Bronchial epithelial cell (primary cell): ENCODE results near the gene ATP1B3. TPM values are rescaled to one million over a fixed set of nuclear protein-coding genes. Genes with fewer than 3 reads are reported as not detected.

Source experiments
- DNase-seq: peaks from one replicate; pipeline ENCODE4 v3.0.0-alpha.2; 2010; ENCODE audit warnings: low read depth
- FAIRE-seq: peaks from 2 replicates; lab custom pipeline; 2011; peaks lifted over from hg19 to GRCh38; lab: Jason Lieb, UNC
- H3K27me3 ChIP-seq: 2 replicates; pipeline ENCODE4 v1.5.1; 2011; ENCODE audit warnings: low read length; ENCODE audit not compliant: control insufficient read depth, insufficient read depth
- H3K36me3 ChIP-seq: 2 replicates; pipeline ENCODE4 v1.5.1; 2011; ENCODE audit warnings: low read length; ENCODE audit not compliant: control insufficient read depth, insufficient read depth
- H3K4me3 ChIP-seq: 2 replicates; pipeline ENCODE4 v1.5.1; 2011; ENCODE audit warnings: mild to moderate bottlenecking, low read depth, low read length, control low read depth
- total RNA-seq: library from RNA; depleted of rRNA; stranded (reverse); fragments of >200 nt; gene quantifications from 2 replicates; pipeline ENCODE4 v1.2.1, GENCODE V29; 2014
- TF ChIP-seq, protein P1 (sequence below): IDR thresholded peaks from 2 replicates; pipeline ENCODE4 v1.5.1; 2011; ENCODE audit warnings: mild to moderate bottlenecking, moderate library complexity, low read length, control low read depth, inconsistent platforms; ENCODE audit not compliant: insufficient read depth, severe bottlenecking

The ATP1B3 gene
- total RNA-seq, 1 donor from 2014 or later, result 89.5 TPM

DNA sequence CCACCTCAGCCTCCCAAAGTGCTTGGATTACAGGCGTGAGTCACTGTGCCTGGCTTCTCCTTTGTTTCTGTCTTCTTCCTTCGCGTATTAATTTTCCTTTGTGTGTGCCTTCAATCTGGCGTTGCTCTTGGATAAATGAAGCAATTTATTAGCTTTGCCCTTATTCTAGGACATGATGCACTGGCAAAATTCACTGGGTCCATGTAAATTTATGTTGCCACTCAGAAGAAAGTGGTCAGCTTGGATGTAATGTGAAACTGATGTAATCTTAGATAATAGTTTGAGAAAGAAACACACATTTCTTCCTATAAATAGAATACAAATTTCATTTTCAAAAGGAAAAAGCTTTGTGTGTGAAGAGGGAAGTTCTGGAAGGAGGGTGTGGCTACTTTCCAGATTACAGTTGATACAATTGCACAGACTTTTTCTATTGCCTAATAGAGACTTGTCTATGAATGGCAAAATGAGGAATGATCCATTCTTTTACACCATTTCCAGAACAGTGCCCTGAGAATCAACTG is 23.3 kb upstream of the ATP1B3 start:
- TF ChIP-seq, protein P1, sequence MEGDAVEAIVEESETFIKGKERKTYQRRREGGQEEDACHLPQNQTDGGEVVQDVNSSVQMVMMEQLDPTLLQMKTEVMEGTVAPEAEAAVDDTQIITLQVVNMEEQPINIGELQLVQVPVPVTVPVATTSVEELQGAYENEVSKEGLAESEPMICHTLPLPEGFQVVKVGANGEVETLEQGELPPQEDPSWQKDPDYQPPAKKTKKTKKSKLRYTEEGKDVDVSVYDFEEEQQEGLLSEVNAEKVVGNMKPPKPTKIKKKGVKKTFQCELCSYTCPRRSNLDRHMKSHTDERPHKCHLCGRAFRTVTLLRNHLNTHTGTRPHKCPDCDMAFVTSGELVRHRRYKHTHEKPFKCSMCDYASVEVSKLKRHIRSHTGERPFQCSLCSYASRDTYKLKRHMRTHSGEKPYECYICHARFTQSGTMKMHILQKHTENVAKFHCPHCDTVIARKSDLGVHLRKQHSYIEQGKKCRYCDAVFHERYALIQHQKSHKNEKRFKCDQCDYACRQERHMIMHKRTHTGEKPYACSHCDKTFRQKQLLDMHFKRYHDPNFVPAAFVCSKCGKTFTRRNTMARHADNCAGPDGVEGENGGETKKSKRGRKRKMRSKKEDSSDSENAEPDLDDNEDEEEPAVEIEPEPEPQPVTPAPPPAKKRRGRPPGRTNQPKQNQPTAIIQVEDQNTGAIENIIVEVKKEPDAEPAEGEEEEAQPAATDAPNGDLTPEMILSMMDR, result no peak
- Histone ChIP-seq H3K4me3 (no peak overlapping the region), H3K27me3 (no peaks in the 10 kb centered on the region), H3K36me3 (no peaks in the 10 kb centered on the region)
- DNase-seq (no peak), FAIRE-seq (no peak)

DNA sequence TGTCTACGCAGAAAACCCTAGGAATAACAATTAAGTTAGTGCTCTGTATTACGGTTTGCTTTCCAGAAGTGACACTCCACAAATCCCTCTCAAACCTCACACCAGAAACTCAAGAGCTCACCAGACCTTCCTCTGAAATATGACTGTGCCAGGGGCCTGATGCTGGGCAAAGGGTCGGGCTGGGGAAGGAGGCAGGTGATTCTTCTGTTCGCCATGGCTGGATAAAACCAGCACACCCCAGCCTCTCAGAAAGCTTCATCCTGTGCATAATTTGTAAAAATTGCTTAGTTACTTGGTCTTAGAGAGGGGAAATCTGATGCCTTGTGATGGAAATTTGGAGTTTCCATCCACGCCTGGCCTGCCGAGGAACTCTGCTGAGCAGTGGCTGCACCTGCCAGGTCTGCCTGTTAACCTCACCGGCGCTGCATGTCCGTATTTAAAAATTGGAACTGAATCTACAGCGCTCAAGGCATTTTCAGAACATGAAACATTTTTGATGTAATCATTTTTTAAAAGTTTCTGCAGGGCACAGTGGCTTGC is 22.7 kb upstream of the ATP1B3 start:
- Histone ChIP-seq H3K36me3 (no peaks in the 10 kb centered on the region), H3K27me3 (no peaks in the 10 kb centered on the region), H3K4me3 (no peak overlapping the region)
- FAIRE-seq, result no peak
- no peak for DNase-seq
- TF ChIP-seq, protein P1, result no peak

DNA sequence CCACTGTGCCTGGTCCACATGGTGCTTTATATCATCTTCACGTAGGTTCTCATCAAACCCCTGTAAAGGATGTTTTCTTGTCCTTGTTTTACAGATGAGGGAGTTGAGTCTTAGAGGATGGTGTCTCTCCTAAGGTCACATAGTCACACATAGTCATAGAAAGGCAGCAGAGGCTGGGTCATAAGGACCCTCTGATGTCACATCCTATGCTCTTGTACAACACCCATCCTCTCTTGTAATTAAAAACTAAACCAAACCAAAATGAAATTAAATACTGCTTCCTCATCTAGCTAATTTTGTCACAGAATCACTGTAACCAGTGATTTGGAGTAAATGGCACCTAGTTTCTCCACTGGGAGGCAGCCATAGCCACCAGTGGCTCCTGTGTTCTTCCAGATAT is 21.8 kb upstream of the ATP1B3 start:
- DNase-seq (no peak), FAIRE-seq (no peak)
- no peaks in the 10 kb centered on the region for H3K36me3 ChIP-seq
- TF ChIP-seq, protein P1, result no peak
- no peaks in the 10 kb centered on the region for H3K27me3 ChIP-seq
- H3K4me3 ChIP-seq, result no peak overlapping the region

DNA sequence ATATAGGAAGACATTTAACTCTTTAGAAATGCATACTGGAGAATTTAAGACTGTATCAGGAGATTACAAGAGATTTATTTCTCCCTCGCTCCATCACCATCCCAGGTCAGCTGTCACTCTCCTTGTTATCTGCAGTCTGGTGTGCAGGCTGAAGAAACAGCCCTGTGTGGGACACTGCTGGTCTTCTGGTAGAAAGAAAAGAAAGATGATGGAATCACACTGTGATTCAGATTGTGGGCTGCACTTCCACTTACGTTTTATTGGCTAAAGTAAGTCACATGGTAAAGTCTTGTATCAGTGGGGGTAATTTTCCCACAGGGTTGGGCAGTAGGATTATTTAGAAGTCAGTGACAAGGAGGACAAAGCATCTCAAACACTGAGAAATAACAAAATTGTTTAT is 18.1 kb upstream of the ATP1B3 start:
- Histone ChIP-seq H3K4me3 (no peak overlapping the region), H3K27me3 (no peaks in the 10 kb centered on the region), H3K36me3 (no peaks in the 10 kb centered on the region)
- DNase-seq (no peak), FAIRE-seq (no peak)
- TF ChIP-seq, protein P1, result no peak

DNA sequence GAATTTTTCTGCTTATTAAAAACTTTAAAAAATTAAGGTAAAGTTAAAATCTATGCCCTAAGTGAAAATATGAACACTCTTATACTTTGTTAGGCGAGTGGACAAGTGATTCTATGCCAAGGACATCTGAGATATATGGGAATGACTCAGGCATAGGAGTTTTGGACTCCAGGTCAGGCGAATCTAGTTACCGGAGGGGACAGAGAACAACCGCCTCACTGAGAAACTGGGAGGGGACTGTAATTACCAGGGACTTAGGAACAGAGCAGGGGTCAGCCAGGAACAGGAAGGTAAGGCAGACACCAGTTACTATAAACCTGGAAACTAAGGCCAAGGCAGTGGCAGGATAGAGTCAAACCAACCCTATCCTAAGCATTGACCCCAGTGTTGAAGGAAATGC is 16.8 kb upstream of the ATP1B3 start:
- no peaks in the 10 kb centered on the region for H3K36me3 ChIP-seq
- TF ChIP-seq, protein P1, result no peak
- DNase-seq (no peak), FAIRE-seq (no peak)
- no peaks in the 10 kb centered on the region for H3K27me3 ChIP-seq
- no peak overlapping the region for H3K4me3 ChIP-seq
